CD4-positive, alpha-beta T cell (primary cell): ENCODE data around the gene WDFY2. TPM values are rescaled to one million over a fixed set of nuclear protein-coding genes. Genes with fewer than 3 reads are reported as not detected.

ENCODE experiments used
- ATAC-seq: fragments of 200-7000 bp; cut with Tn5 transposase; one replicate; pipeline ENCODE4 v1.10.0; 2022; ENCODE audit warnings: mild to moderate bottlenecking; ENCODE audit not compliant: poor library complexity
- CTCF ChIA-PET: fragments of 350-600 bp; sonication (Branson Sonifier 250); formaldehyde crosslinking; loops from one replicate; lab custom pipeline; 2021; ENCODE audit warnings: antibody characterized with exemption, inconsistent platforms; lab: Charles Lee
- POLR2A ChIA-PET: fragments of 350-600 bp; sonication (Branson Sonifier 250); formaldehyde crosslinking; loops from one replicate; lab custom pipeline; 2021; ENCODE audit warnings: antibody characterized with exemption, inconsistent platforms; lab: Charles Lee
- DNase-seq, 14 experiments: peaks; one replicate each; pipeline ENCODE4 v3.0.0-alpha.2; 2013 to 2020; ENCODE audit warnings: mixed read lengths in 2 of 14
- H3K27ac ChIP-seq, 2 donors: one replicate each; pipeline versions ENCODE4 v1.5.1 to v1.7.0; 2013; ENCODE audit warnings: low read length in 2 of 2, low read depth in 1 of 2, mild to moderate bottlenecking in 1 of 2
- H3K27me3 ChIP-seq, 2 experiments: 1 replicate in 1 of 2; 2 replicates in 1 of 2; pipeline versions ENCODE4 v1.6.1 to v1.7.0; 2013; ENCODE audit warnings: low read length in 2 of 2, control low read depth in 1 of 2, mild to moderate bottlenecking in 1 of 2, moderate library complexity in 1 of 2; ENCODE audit not compliant: insufficient read depth in 2 of 2, control insufficient read depth in 1 of 2
- H3K36me3 ChIP-seq: one replicate; pipeline ENCODE4 v1.6.1; 2013; ENCODE audit warnings: low read length, control low read depth; ENCODE audit not compliant: insufficient read depth
- H3K4me1 ChIP-seq: one replicate; pipeline ENCODE4 v1.6.1; 2013; ENCODE audit warnings: low read length, control low read depth; ENCODE audit not compliant: insufficient read depth
- H3K4me3 ChIP-seq: one replicate; pipeline ENCODE4 v1.5.1; 2013; ENCODE audit warnings: mild to moderate bottlenecking, low read length, moderate library complexity
- H3K9me3 ChIP-seq, 2 experiments: 1 replicate in 1 of 2; 2 replicates in 1 of 2; pipeline versions ENCODE4 v1.6.1 to v1.7.0; 2013; ENCODE audit warnings: low read length in 2 of 2, mild to moderate bottlenecking in 2 of 2, control low read depth in 1 of 2, moderate library complexity in 1 of 2; ENCODE audit not compliant: control insufficient read depth in 1 of 2, insufficient read depth in 1 of 2
- H3K27ac Mint-ChIP-seq: one replicate; pipeline ENCODE4 v1.8.0; 2020; ENCODE audit warnings: mixed read lengths
- H3K27me3 Mint-ChIP-seq: one replicate; pipeline ENCODE4 v1.8.0; 2021; ENCODE audit warnings: mixed read lengths
- H3K36me3 Mint-ChIP-seq: one replicate; pipeline ENCODE4 v1.8.0; 2021; ENCODE audit warnings: low read depth, mixed read lengths
- H3K4me1 Mint-ChIP-seq: one replicate; pipeline ENCODE4 v1.8.0; 2021; ENCODE audit warnings: low read depth, mixed read lengths
- H3K4me3 Mint-ChIP-seq: one replicate; pipeline ENCODE4 v1.8.0; 2020; ENCODE audit warnings: mild to moderate bottlenecking, mixed read lengths
- H3K9me3 Mint-ChIP-seq: one replicate; pipeline ENCODE4 v1.8.0; 2020; ENCODE audit warnings: mixed read lengths
- intact Hi-C, 2 experiments: fragments of 100-400 bp; cut with DNase I in 1 of 2; cut with micrococcal nuclease in 1 of 2; formaldehyde crosslinking; loops; one replicate each; pipeline versions ENCODE4 v1.15.1 to v1.9.0; 2023 to 2025; cut with DNase I, micrococcal nuclease
- total RNA-seq, 174 experiments: library from RNA in 2 of 174; stranded (reverse) in 2 of 174; gene quantifications; one replicate each; pipeline ENCODE4 v1.2.3 and lab custom pipeline; 2021 to 2026
- TF ChIP-seq, protein P1 (sequence below): fragments of 200-600 bp; IDR thresholded peaks from one replicate; pipeline ENCODE4 v1.8.0; 2022; ENCODE audit warnings: antibody characterized with exemption, mild to moderate bottlenecking

WDFY2 gene
- total RNA-seq, 2 experiments from 2014 or later, result 21.4 to 21.9 TPM

DNA sequence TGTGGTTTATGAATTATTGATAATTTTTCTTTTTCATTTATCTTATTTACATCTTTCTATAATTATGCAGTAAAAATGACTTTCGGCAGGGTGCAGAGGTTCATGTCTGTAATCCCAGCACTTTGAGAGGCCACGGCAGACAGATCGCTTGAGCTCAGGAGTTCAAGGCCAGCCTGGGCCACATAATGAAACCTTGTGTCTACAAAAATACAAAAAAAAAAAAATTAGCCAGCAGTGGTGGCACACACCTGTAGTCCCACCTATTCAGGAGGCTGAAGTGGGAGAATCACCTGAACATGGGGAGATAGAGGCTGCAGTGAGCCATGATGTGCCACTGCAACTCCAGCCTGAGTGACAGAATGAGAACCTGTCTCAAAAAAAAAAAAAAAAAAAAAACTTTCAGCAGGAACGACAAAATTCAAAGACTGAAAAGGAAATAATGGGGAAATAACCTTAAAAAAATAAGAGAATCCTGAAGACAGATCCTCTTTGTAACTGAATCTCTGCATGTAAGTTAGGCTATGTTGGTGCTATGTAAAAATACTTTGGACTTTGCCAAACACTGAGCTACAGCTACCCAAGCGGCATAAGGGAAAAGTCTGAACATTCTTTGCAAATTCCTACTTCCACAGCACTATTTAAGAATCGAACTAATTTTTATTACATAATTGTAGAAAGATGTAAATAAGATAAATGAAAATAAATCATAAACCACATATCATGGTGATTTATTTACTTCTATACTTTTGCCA is 36.7 kb upstream of the WDFY2 start:
- Mint-ChIP-seq H3K27me3 (no peaks in the 10 kb centered on the region), H3K4me1 (no peaks in the 10 kb centered on the region), H3K27ac (no peak overlapping the region), H3K9me3 (no peaks in the 10 kb centered on the region), H3K36me3 (no peaks in the 10 kb centered on the region), H3K4me3 (no peak overlapping the region)
- no peaks in the 10 kb centered on the region for H3K9me3 ChIP-seq
- H3K4me1 ChIP-seq, result no peaks in the 10 kb centered on the region
- H3K27ac ChIP-seq, result no peak overlapping the region
- no peaks in the 10 kb centered on the region for H3K27me3 ChIP-seq
- TF ChIP-seq, protein P1, sequence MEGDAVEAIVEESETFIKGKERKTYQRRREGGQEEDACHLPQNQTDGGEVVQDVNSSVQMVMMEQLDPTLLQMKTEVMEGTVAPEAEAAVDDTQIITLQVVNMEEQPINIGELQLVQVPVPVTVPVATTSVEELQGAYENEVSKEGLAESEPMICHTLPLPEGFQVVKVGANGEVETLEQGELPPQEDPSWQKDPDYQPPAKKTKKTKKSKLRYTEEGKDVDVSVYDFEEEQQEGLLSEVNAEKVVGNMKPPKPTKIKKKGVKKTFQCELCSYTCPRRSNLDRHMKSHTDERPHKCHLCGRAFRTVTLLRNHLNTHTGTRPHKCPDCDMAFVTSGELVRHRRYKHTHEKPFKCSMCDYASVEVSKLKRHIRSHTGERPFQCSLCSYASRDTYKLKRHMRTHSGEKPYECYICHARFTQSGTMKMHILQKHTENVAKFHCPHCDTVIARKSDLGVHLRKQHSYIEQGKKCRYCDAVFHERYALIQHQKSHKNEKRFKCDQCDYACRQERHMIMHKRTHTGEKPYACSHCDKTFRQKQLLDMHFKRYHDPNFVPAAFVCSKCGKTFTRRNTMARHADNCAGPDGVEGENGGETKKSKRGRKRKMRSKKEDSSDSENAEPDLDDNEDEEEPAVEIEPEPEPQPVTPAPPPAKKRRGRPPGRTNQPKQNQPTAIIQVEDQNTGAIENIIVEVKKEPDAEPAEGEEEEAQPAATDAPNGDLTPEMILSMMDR, result no peak
- DNase-seq, result no peak
- H3K36me3 ChIP-seq, result no peaks in the 10 kb centered on the region
- no peak for ATAC-seq
- POLR2A ChIA-PET, result no interaction called here
- CTCF ChIA-PET, result no interaction called here
- intact Hi-C loops, result no loop called here
- H3K4me3 ChIP-seq, result no peak overlapping the region

DNA sequence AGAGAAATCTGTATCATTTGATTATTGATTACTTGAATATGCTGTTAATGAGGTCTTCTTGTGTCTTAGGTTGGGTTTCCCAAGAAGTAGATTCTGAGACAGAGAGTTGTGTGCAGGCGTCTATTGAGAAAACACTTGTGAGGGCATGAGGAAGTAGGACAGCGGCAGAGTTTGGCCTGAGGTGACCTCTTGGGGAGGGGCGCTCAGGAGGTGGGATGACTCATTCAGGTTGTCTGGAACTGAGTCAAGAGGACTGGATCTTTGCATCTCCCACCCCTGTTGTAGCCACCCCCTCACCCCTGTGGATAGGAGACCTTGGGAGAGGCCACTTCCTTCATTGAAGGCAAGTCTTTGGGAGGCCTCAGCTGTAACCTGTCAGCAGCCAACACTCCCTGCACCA is 35.2 kb upstream of the WDFY2 start:
- Histone ChIP-seq H3K9me3 (no peaks in the 10 kb centered on the region), H3K4me3 (no peak overlapping the region), H3K36me3 (no peaks in the 10 kb centered on the region), H3K4me1 (no peaks in the 10 kb centered on the region), H3K27me3 (no peaks in the 10 kb centered on the region), H3K27ac (no peak overlapping the region)
- DNase-seq, result peak in 3 of 14 experiments; percentile 15 to 62 (median 53)
- CTCF ChIA-PET, result no interaction called here
- intact Hi-C loops, result no loop called here
- TF ChIP-seq, protein P1, result no peak
- Mint-ChIP-seq H3K27ac (no peak overlapping the region), H3K9me3 (no peaks in the 10 kb centered on the region), H3K4me1 (no peaks in the 10 kb centered on the region), H3K36me3 (no peaks in the 10 kb centered on the region), H3K27me3 (no peaks in the 10 kb centered on the region), H3K4me3 (no peak overlapping the region)
- ATAC-seq, result no peak
- POLR2A ChIA-PET, result no interaction called here

DNA sequence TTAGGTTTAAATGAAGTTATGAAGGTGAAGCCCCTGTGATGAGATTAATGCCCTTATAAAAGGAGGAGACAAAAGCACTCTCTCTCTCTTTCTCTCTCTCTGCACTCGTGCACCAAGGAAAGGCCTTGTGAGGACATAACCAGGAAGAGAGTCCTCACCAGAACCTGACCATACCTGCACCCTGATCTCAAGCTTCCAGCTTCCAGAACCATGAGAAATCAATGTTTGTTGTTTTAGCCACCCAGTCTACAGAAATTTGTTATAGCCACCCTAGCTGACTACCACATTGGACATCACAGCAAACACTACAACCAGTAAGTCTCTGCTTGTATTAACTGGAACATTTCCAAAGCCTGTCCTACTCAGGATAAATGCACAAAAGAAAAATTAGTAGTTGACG is 34.7 kb upstream of the WDFY2 start:
- Histone ChIP-seq H3K9me3 (no peaks in the 10 kb centered on the region), H3K4me3 (no peak overlapping the region), H3K27me3 (no peaks in the 10 kb centered on the region), H3K27ac (no peak overlapping the region), H3K36me3 (no peaks in the 10 kb centered on the region), H3K4me1 (no peaks in the 10 kb centered on the region)
- Mint-ChIP-seq H3K4me3 (no peak overlapping the region), H3K36me3 (no peaks in the 10 kb centered on the region), H3K9me3 (no peaks in the 10 kb centered on the region), H3K4me1 (no peaks in the 10 kb centered on the region), H3K27ac (no peak overlapping the region), H3K27me3 (no peaks in the 10 kb centered on the region)
- DNase-seq (no peak), ATAC-seq (no peak)
- TF ChIP-seq, protein P1, result no peak
- intact Hi-C loops, result no loop called here
- ChIA-PET POLR2A (no interaction called here), CTCF (no interaction called here)
